Prostate gland (tissue), 2 donors: ENCODE results near the gene MECP2.
"Not testable (repeated sequence)": the region's sequence is repeated elsewhere in the genome, so short reads cannot be mapped to it uniquely, and the experiment has no call there.

ENCODE experiments used
- POLR2A ChIP-seq: fragments of 450-650 bp; IDR thresholded peaks from one replicate; pipeline ENCODE4 v1.6.1; 2016; ENCODE audit warnings: antibody characterized with exemption, mild to moderate bottlenecking
- POLR2AphosphoS5 ChIP-seq: sonication (generic); formaldehyde crosslinking; IDR thresholded peaks from one replicate; pipeline ENCODE4 v1.6.1; 2017; ENCODE audit warnings: antibody characterized with exemption
- TF ChIP-seq, protein P1 (sequence below), 4 experiments: fragments of 200-600 bp in 2 of 4; fragments of 450-650 bp in 2 of 4; sonication (generic) in 2 of 4; IDR thresholded peaks; 1 replicate in 3 of 4; 2 replicates in 1 of 4; pipeline ENCODE4 v1.5.1; 2016 to 2019; ENCODE audit warnings: antibody characterized with exemption in 4 of 4, mild to moderate bottlenecking in 2 of 4, moderate library complexity in 2 of 4

GRCh38 chrX:153994398-153994797 is 103.1 kb downstream of the MECP2 start:
- not testable (repeated sequence) for TF ChIP-seq POLR2A, POLR2AphosphoS5
- TF ChIP-seq, protein P1, sequence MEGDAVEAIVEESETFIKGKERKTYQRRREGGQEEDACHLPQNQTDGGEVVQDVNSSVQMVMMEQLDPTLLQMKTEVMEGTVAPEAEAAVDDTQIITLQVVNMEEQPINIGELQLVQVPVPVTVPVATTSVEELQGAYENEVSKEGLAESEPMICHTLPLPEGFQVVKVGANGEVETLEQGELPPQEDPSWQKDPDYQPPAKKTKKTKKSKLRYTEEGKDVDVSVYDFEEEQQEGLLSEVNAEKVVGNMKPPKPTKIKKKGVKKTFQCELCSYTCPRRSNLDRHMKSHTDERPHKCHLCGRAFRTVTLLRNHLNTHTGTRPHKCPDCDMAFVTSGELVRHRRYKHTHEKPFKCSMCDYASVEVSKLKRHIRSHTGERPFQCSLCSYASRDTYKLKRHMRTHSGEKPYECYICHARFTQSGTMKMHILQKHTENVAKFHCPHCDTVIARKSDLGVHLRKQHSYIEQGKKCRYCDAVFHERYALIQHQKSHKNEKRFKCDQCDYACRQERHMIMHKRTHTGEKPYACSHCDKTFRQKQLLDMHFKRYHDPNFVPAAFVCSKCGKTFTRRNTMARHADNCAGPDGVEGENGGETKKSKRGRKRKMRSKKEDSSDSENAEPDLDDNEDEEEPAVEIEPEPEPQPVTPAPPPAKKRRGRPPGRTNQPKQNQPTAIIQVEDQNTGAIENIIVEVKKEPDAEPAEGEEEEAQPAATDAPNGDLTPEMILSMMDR (IDR thresholded peaks at IDR 0.05) = not testable (repeated sequence)
